Gastroesophageal sphincter (tissue), 4 donors: Measurements from ENCODE around the gene CLEC4G. TPM values are rescaled to one million over a fixed set of nuclear protein-coding genes. Genes with fewer than 3 reads are reported as not detected.
A peak's percentile ranks its signal among the peaks of the same experiment; 100 is the strongest.

Source experiments
- ATAC-seq: fragments of 150-250 bp; one replicate; pipeline ENCODE4 v1.9.1; 2016; ENCODE audit warnings: mild to moderate bottlenecking, moderate library complexity
- H3K27ac ChIP-seq, 4 donors: fragments of 200-600 bp; sonication (generic) in 3 of 4; 1 replicate in 3 of 4; 2 replicates in 1 of 4; pipeline ENCODE4 v1.5.1; 2016 to 2019
- H3K27me3 ChIP-seq: fragments of 200-600 bp; sonication (generic); one replicate; pipeline ENCODE4 v1.5.1; 2019
- H3K36me3 ChIP-seq, 2 donors: fragments of 200-600 bp; sonication (generic); one replicate each; pipeline ENCODE4 v1.5.1; 2019; ENCODE audit warnings: control low read depth in 1 of 2
- H3K4me1 ChIP-seq, 3 donors: fragments of 200-600 bp; sonication (generic); 1 replicate in 2 of 3; 2 replicates in 1 of 3; pipeline ENCODE4 v1.5.1; 2016 to 2019; ENCODE audit warnings: control low read depth in 2 of 3
- H3K4me3 ChIP-seq, 2 donors: fragments of 200-600 bp; sonication (generic); one replicate each; pipeline ENCODE4 v1.5.1; 2019; ENCODE audit warnings: mild to moderate bottlenecking in 1 of 2, moderate library complexity in 1 of 2
- H3K9me3 ChIP-seq, 3 donors: fragments of 200-600 bp; sonication (generic); one replicate each; pipeline ENCODE4 v1.5.1; 2017 to 2019; ENCODE audit warnings: control low read depth in 2 of 3
- EP300 ChIP-seq: sonication (generic); formaldehyde crosslinking; IDR thresholded peaks from one replicate; pipeline ENCODE4 v1.6.1; 2017; ENCODE audit warnings: antibody characterized with exemption, mild to moderate bottlenecking
- POLR2A ChIP-seq, 2 donors: fragments of 450-650 bp; IDR thresholded peaks; one replicate each; pipeline ENCODE4 v1.6.1; 2017; ENCODE audit warnings: antibody characterized with exemption in 2 of 2, mild to moderate bottlenecking in 2 of 2, moderate library complexity in 1 of 2
- POLR2AphosphoS5 ChIP-seq: sonication (generic); formaldehyde crosslinking; IDR thresholded peaks from one replicate; pipeline ENCODE4 v1.6.1; 2017; ENCODE audit warnings: antibody characterized with exemption
- WGBS, 2 donors: methylation state at CpG; one replicate each; pipeline ENCODE4 v1.1.5; 2018; ENCODE audit warnings: low coverage in 1 of 2; 5-methylcytosine and 5-hydroxymethylcytosine counted together
- total RNA-seq, 4 donors: library from RNA; depleted of rRNA; stranded (reverse); fragments of >200 nt; gene quantifications; one replicate each; pipeline ENCODE4 v1.1.0, GENCODE V29; 2016
- TF ChIP-seq, protein P1 (sequence below), 4 experiments: fragments of 200-600 bp in 2 of 4; fragments of 450-650 bp in 2 of 4; sonication (generic) in 1 of 4; IDR thresholded peaks; one replicate each; pipeline ENCODE4 v1.5.1; 2017 to 2019; ENCODE audit warnings: antibody characterized with exemption in 4 of 4, mild to moderate bottlenecking in 2 of 4, moderate library complexity in 2 of 4

Gene CLEC4G
- total RNA-seq, 4 donors from 2014 or later, result 1.1 to 6.8 (median 5.5) TPM; not detected in 1

GRCh38 chr19:7679771-7680605 lies 51.9 kb downstream of the CLEC4G start:
- TF ChIP-seq EP300 (no peak), POLR2A (IDR thresholded peaks at IDR 0.05) (no peak), POLR2AphosphoS5 (no peak)
- TF ChIP-seq, protein P1, sequence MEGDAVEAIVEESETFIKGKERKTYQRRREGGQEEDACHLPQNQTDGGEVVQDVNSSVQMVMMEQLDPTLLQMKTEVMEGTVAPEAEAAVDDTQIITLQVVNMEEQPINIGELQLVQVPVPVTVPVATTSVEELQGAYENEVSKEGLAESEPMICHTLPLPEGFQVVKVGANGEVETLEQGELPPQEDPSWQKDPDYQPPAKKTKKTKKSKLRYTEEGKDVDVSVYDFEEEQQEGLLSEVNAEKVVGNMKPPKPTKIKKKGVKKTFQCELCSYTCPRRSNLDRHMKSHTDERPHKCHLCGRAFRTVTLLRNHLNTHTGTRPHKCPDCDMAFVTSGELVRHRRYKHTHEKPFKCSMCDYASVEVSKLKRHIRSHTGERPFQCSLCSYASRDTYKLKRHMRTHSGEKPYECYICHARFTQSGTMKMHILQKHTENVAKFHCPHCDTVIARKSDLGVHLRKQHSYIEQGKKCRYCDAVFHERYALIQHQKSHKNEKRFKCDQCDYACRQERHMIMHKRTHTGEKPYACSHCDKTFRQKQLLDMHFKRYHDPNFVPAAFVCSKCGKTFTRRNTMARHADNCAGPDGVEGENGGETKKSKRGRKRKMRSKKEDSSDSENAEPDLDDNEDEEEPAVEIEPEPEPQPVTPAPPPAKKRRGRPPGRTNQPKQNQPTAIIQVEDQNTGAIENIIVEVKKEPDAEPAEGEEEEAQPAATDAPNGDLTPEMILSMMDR (IDR thresholded peaks at IDR 0.05), result no peak
- peaks cover 0 to 29% of the 10 kb centered on the region in 2 donors for H3K36me3 ChIP-seq
- peak overlapping the region; percentile 92 to 99 for H3K4me3 ChIP-seq
- H3K9me3 ChIP-seq, result no peaks in the 10 kb centered on the region
- peaks cover 0 to 26% (median 8%) of the 10 kb centered on the region in 3 donors for H3K4me1 ChIP-seq
- peaks cover 52% of the 10 kb centered on the region for H3K27me3 ChIP-seq
- 32 to 55% methylated on average over 8 to 19 of the region's 22 CpGs for WGBS, 2 donors
- no peak for ATAC-seq
- H3K27ac ChIP-seq, result peak overlapping the region in 1 of 4 donors; percentile 92

GRCh38 chr19:7678971-7679751 lies 52.7 kb downstream of the CLEC4G start:
- H3K9me3 ChIP-seq, result no peaks in the 10 kb centered on the region
- peaks cover 0 to 26% (median 8%) of the 10 kb centered on the region in 3 donors for H3K4me1 ChIP-seq
- ATAC-seq, result no peak
- no peak overlapping the region for H3K4me3 ChIP-seq
- H3K27ac ChIP-seq, result no peak overlapping the region
- H3K27me3 ChIP-seq, result peaks cover 55% of the 10 kb centered on the region
- 7 to 46% methylated on average over 9 to 18 of the region's 30 CpGs for WGBS, 2 donors
- TF ChIP-seq, protein P1 (IDR thresholded peaks at IDR 0.05), result no peak
- TF ChIP-seq EP300, result no peak
- H3K36me3 ChIP-seq, result peaks cover 0 to 21% of the 10 kb centered on the region in 2 donors

Other genes with a start within 250 kb of the CLEC4G start
- 1 to 10 TPM; 1.0 to 3.1 (median 1.9) TPM for gene PEX11G, start 243.1 kb downstream of the CLEC4G start, total RNA-seq
- 100 to 1,000 TPM in 2 of 4 donors, 10 to 100 TPM in 2; 63.9 to 153 (median 98.7) TPM for gene ZNF358, start 216.0 kb downstream of the CLEC4G start, total RNA-seq
- 10 to 100 TPM in 3 of 4 donors, 1 to 10 TPM in 1; 7.4 to 18.4 (median 17.5) TPM for gene MCOLN1, start 209.5 kb downstream of the CLEC4G start, total RNA-seq
- gene PNPLA6, start 196.4 kb downstream of the CLEC4G start, total RNA-seq, result 100 to 1,000 TPM in 1 of 4 donors, 10 to 100 TPM in 3; 54.9 to 111 (median 75.2) TPM
- 1 to 10 TPM in 1 of 4 donors, under 1 TPM in 1, not detected in 2; 0.46 to 2.1 TPM for gene CAMSAP3, start 136.2 kb downstream of the CLEC4G start, total RNA-seq
- gene XAB2, start 102.6 kb downstream of the CLEC4G start, total RNA-seq, result 10 to 100 TPM; 36.7 to 50.6 (median 42.5) TPM
- 10 to 100 TPM; 12.0 to 26.8 (median 17.8) TPM for gene PET100, start 102.3 kb downstream of the CLEC4G start, total RNA-seq
- gene PCP2, start 98.4 kb downstream of the CLEC4G start, total RNA-seq, result not detected
- gene STXBP2, start 95.0 kb downstream of the CLEC4G start, total RNA-seq, result 10 to 100 TPM in 3 of 4 donors, 1 to 10 TPM in 1; 4.4 to 16.9 (median 14.1) TPM
- gene RETN, start 63.1 kb downstream of the CLEC4G start, total RNA-seq, result not detected
- 1 to 10 TPM in 1 of 4 donors, under 1 TPM in 2, not detected in 1; 0.67 to 1.2 (median 0.96) TPM for gene MCEMP1, start 55.0 kb downstream of the CLEC4G start, total RNA-seq
- gene TRAPPC5, start 51.3 kb downstream of the CLEC4G start, total RNA-seq, result 10 to 100 TPM; 56.0 to 69.0 (median 64.0) TPM
- gene FCER2, start 30.0 kb downstream of the CLEC4G start, total RNA-seq, result 1 to 10 TPM in 1 of 4 donors, not detected in 3; 1.2 TPM
- gene CD209, start 15.4 kb upstream of the CLEC4G start, total RNA-seq, result 10 to 100 TPM in 2 of 4 donors, 1 to 10 TPM in 1, under 1 TPM in 1; 0.78 to 11.4 (median 8.0) TPM
- gene CLEC4M, start 31.1 kb upstream of the CLEC4G start, total RNA-seq, result not detected
- 10 to 100 TPM; 17.3 to 46.3 (median 22.2) TPM for gene EVI5L, start 98.1 kb upstream of the CLEC4G start, total RNA-seq
- gene PRR36, start 142.3 kb upstream of the CLEC4G start, total RNA-seq, result not detected
- gene LRRC8E, start 156.4 kb upstream of the CLEC4G start, total RNA-seq, result under 1 TPM; 0.13 to 0.32 (median 0.29) TPM
- 10 to 100 TPM; 13.9 to 23.4 (median 17.9) TPM for gene MAP2K7, start 171.8 kb upstream of the CLEC4G start, total RNA-seq
- 1 to 10 TPM; 2.8 to 8.5 (median 5.4) TPM for gene TGFBR3L, start 182.7 kb upstream of the CLEC4G start, total RNA-seq
- gene SNAPC2, start 188.2 kb upstream of the CLEC4G start, total RNA-seq, result 10 to 100 TPM; 29.5 to 37.7 (median 33.4) TPM
- gene CTXN1, start 194.0 kb upstream of the CLEC4G start, total RNA-seq, result 10 to 100 TPM; 18.3 to 33.3 (median 26.4) TPM
- gene TIMM44, start 211.6 kb upstream of the CLEC4G start, total RNA-seq, result 100 to 1,000 TPM in 1 of 4 donors, 10 to 100 TPM in 3; 65.7 to 108 (median 86.4) TPM